H9 (cell line): ENCODE measurements around the gene PDZRN4. TPM values are rescaled to one million over a fixed set of nuclear protein-coding genes. Genes with fewer than 3 reads are reported as not detected.

Experiments
- DNase-seq: peaks from one replicate; pipeline ENCODE4 v3.0.0-alpha.2; 2017
- H2AFZ ChIP-seq: one replicate; pipeline ENCODE4 v1.6.1; 2013; ENCODE audit warnings: mild to moderate bottlenecking, low read length, control low read depth, moderate library complexity
- H2AK5ac ChIP-seq: 2 replicates; pipeline ENCODE4 v1.6.1; 2013; ENCODE audit warnings: low read length, control low read depth, mixed read lengths; ENCODE audit not compliant: insufficient read length
- H2BK120ac ChIP-seq: one replicate; pipeline ENCODE4 v1.6.1; 2013; ENCODE audit warnings: low read depth, mild to moderate bottlenecking, low read length, control low read depth, inconsistent platforms; ENCODE audit not compliant: poor library complexity, severe bottlenecking
- H2BK12ac ChIP-seq: 2 replicates; pipeline ENCODE4 v1.6.1; 2013; ENCODE audit warnings: low read length, control low read depth, mixed read lengths, low read depth; ENCODE audit not compliant: insufficient read length
- H2BK15ac ChIP-seq: 2 replicates; pipeline ENCODE4 v1.6.1; 2013; ENCODE audit warnings: low read depth, low read length, control low read depth
- H2BK20ac ChIP-seq: one replicate; pipeline ENCODE4 v1.6.1; 2013; ENCODE audit warnings: low read depth, mild to moderate bottlenecking, low read length, control low read depth, inconsistent platforms; ENCODE audit not compliant: poor library complexity, severe bottlenecking
- H2BK5ac ChIP-seq: 2 replicates; pipeline ENCODE4 v1.6.1; 2013; ENCODE audit warnings: low read length, control low read depth, mixed read lengths; ENCODE audit not compliant: insufficient read length
- H3K14ac ChIP-seq: 2 replicates; pipeline ENCODE4 v1.6.1; 2013; ENCODE audit warnings: low read length, control low read depth; ENCODE audit not compliant: insufficient read depth
- H3K18ac ChIP-seq: 2 replicates; pipeline ENCODE4 v1.6.1; 2013; ENCODE audit warnings: low read depth, mild to moderate bottlenecking, mixed read lengths, low read length, control low read depth; ENCODE audit not compliant: insufficient read length
- H3K23ac ChIP-seq: 2 replicates; pipeline ENCODE4 v1.6.1; 2013; ENCODE audit warnings: low read length, control low read depth, mixed read lengths, low read depth; ENCODE audit not compliant: insufficient read length
- H3K23me2 ChIP-seq: 2 replicates; pipeline ENCODE4 v1.6.1; 2013; ENCODE audit warnings: low read depth, mild to moderate bottlenecking, mixed read lengths, low read length, control low read depth; ENCODE audit not compliant: insufficient read length, poor library complexity, severe bottlenecking
- H3K27ac ChIP-seq: 2 replicates; pipeline ENCODE4 v1.5.1; 2013; ENCODE audit warnings: low read length, control low read depth, mixed read lengths, low read depth; ENCODE audit not compliant: insufficient read length
- H3K27me3 ChIP-seq: 2 replicates; pipeline ENCODE4 v1.6.1; 2013; ENCODE audit warnings: low read length, control low read depth, inconsistent platforms; ENCODE audit not compliant: insufficient read depth
- H3K4ac ChIP-seq: 2 replicates; pipeline ENCODE4 v1.6.1; 2013; ENCODE audit warnings: low read depth, mild to moderate bottlenecking, control low read depth, inconsistent platforms, low read length, moderate library complexity
- H3K4me1 ChIP-seq: 2 replicates; pipeline ENCODE4 v1.6.1; 2013; ENCODE audit warnings: low read length, control low read depth, inconsistent platforms; ENCODE audit not compliant: insufficient read depth
- H3K4me2 ChIP-seq: 2 replicates; pipeline ENCODE4 v1.6.1; 2013; ENCODE audit warnings: low read length, control low read depth, mixed read lengths; ENCODE audit not compliant: insufficient read length, insufficient read depth
- H3K56ac ChIP-seq: 2 replicates; pipeline ENCODE4 v1.6.1; 2013; ENCODE audit warnings: low read depth, mild to moderate bottlenecking, mixed read lengths, low read length, control low read depth; ENCODE audit not compliant: insufficient read length
- H3K79me1 ChIP-seq: 2 replicates; pipeline ENCODE4 v1.6.1; 2013; ENCODE audit warnings: low read depth, mild to moderate bottlenecking, moderate library complexity, low read length, control low read depth, inconsistent platforms; ENCODE audit not compliant: insufficient read depth, poor library complexity, severe bottlenecking
- H3K79me2 ChIP-seq: 2 replicates; pipeline ENCODE4 v1.6.1; 2013; ENCODE audit warnings: low read length, control low read depth, inconsistent platforms; ENCODE audit not compliant: insufficient read depth
- H3K9ac ChIP-seq: 2 replicates; pipeline ENCODE4 v1.6.1; 2013; ENCODE audit warnings: low read length, control low read depth, mixed read lengths; ENCODE audit not compliant: insufficient read length; ENCODE audit errors: extremely low read depth
- H3K9me3 ChIP-seq: one replicate; pipeline ENCODE4 v1.6.1; 2013; ENCODE audit warnings: low read depth, low read length, inconsistent platforms; ENCODE audit not compliant: control insufficient read depth
- H3T11ph ChIP-seq: one replicate; pipeline ENCODE4 v1.6.1; 2013; ENCODE audit warnings: mild to moderate bottlenecking, low read length, control low read depth, inconsistent platforms
- H4K20me1 ChIP-seq: one replicate; pipeline ENCODE4 v1.6.1; 2013; ENCODE audit not compliant: control insufficient read depth, insufficient read length, insufficient read depth
- H4K5ac ChIP-seq: 2 replicates; pipeline ENCODE4 v1.6.1; 2013; ENCODE audit warnings: low read depth, mild to moderate bottlenecking, mixed read lengths, low read length, control low read depth; ENCODE audit not compliant: insufficient read length
- H4K8ac ChIP-seq: replicated peaks from 2 replicates; pipeline ENCODE4 v1.6.1; 2013; ENCODE audit warnings: low read length, control low read depth, mixed read lengths, low read depth; ENCODE audit not compliant: insufficient read length
- H4K91ac ChIP-seq: 2 replicates; pipeline ENCODE4 v1.6.1; 2013; ENCODE audit warnings: low read depth, mild to moderate bottlenecking, moderate library complexity, mixed read lengths, low read length, control low read depth; ENCODE audit not compliant: insufficient read length
- H3K27ac Mint-ChIP-seq, 3 experiments: 2 replicates in 2 of 3; 3 replicates in 1 of 3; pipeline ENCODE4 v1.8.0; 2020 to 2021; ENCODE audit warnings: mixed read lengths in 3 of 3, mild to moderate bottlenecking in 1 of 3, moderate library complexity in 1 of 3
- H3K27me3 Mint-ChIP-seq: 2 replicates; pipeline ENCODE4 v1.8.0; 2021; ENCODE audit warnings: low read depth, mild to moderate bottlenecking, moderate library complexity, mixed read lengths
- H3K36me3 Mint-ChIP-seq, 3 experiments: 2 replicates in 2 of 3; 3 replicates in 1 of 3; pipeline ENCODE4 v1.8.0; 2020 to 2021; ENCODE audit warnings: low read depth in 3 of 3, mixed read lengths in 3 of 3; ENCODE audit not compliant: insufficient read depth in 1 of 3
- H3K4me1 Mint-ChIP-seq, 2 experiments: 2 replicates each; pipeline ENCODE4 v1.8.0; 2020; ENCODE audit warnings: mixed read lengths in 2 of 2
- H3K4me3 Mint-ChIP-seq, 2 experiments: 2 replicates in 1 of 2; 3 replicates in 1 of 2; pipeline ENCODE4 v1.8.0; 2020 to 2021; ENCODE audit warnings: mild to moderate bottlenecking in 2 of 2, mixed read lengths in 2 of 2, moderate library complexity in 1 of 2
- H3K9me3 Mint-ChIP-seq, 2 experiments: 2 replicates in 1 of 2; 3 replicates in 1 of 2; pipeline ENCODE4 v1.8.0; 2020; ENCODE audit warnings: mild to moderate bottlenecking in 2 of 2, mixed read lengths in 2 of 2, moderate library complexity in 1 of 2
- total RNA-seq: library from RNA; stranded (reverse); gene quantifications from 2 replicates; pipeline ENCODE4 v1.2.1, GENCODE V29; 2021
- TF ChIP-seq, protein P1 (sequence below): fragments of 200-600 bp; sonication (generic); conservative IDR thresholded peaks from 3 replicates; pipeline ENCODE4 v1.8.0; 2021; ENCODE audit warnings: antibody characterized with exemption, mild to moderate bottlenecking

PDZRN4 gene
- total RNA-seq, 1 experiment from 2014 or later, result not detected

DNA sequence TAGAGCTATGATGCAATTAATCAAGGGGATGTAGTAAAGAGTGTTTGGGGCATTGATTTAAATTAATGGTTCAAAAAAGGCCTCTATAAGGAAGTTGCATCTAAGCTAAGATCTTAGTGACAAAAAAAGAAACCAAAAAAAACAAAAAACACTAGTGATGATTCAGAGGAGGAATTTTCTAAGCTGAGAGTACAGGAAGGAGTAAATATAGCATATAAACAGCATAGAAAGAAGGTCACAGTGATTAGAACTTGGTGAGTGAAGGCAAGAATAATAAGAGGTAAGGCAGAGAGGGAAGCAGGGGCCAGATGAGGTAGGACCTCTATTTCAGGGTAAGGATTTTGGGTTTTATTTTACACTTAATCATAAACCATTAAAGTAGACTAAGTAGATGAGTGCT lies 48.0 kb upstream of the PDZRN4 start:
- Histone ChIP-seq H3K9ac (no peak overlapping the region), H2AFZ (no peak overlapping the region), H4K8ac (no peak overlapping the region), H3K23ac (no peak overlapping the region), H3K79me1 (no peaks in the 10 kb centered on the region), H2BK120ac (no peak overlapping the region), H3K4me2 (no peak overlapping the region), H3K56ac (no peak overlapping the region), H3T11ph (no peak overlapping the region), H4K91ac (no peak overlapping the region), H3K14ac (no peak overlapping the region), H3K9me3 (no peaks in the 10 kb centered on the region), H2AK5ac (no peak overlapping the region), H4K20me1 (no peaks in the 10 kb centered on the region), H4K5ac (no peak overlapping the region), H3K27ac (no peak overlapping the region), H2BK5ac (no peak overlapping the region), H3K23me2 (no peaks in the 10 kb centered on the region), H3K18ac (no peak overlapping the region), H3K4ac (no peak overlapping the region), H3K27me3 (no peaks in the 10 kb centered on the region), H3K79me2 (no peaks in the 10 kb centered on the region), H3K4me1 (no peaks in the 10 kb centered on the region), H2BK20ac (no peak overlapping the region), H2BK15ac (no peak overlapping the region), H2BK12ac (no peak overlapping the region)
- no peak overlapping the region for H3K4me3 Mint-ChIP-seq
- peaks cover 2% of the 10 kb centered on the region in 2 experiments; a peak in 2 of 5 replicates for H3K9me3 Mint-ChIP-seq
- H3K36me3 Mint-ChIP-seq, result no peaks in the 10 kb centered on the region
- no peak for DNase-seq
- H3K27me3 Mint-ChIP-seq, result no peaks in the 10 kb centered on the region
- TF ChIP-seq, protein P1, sequence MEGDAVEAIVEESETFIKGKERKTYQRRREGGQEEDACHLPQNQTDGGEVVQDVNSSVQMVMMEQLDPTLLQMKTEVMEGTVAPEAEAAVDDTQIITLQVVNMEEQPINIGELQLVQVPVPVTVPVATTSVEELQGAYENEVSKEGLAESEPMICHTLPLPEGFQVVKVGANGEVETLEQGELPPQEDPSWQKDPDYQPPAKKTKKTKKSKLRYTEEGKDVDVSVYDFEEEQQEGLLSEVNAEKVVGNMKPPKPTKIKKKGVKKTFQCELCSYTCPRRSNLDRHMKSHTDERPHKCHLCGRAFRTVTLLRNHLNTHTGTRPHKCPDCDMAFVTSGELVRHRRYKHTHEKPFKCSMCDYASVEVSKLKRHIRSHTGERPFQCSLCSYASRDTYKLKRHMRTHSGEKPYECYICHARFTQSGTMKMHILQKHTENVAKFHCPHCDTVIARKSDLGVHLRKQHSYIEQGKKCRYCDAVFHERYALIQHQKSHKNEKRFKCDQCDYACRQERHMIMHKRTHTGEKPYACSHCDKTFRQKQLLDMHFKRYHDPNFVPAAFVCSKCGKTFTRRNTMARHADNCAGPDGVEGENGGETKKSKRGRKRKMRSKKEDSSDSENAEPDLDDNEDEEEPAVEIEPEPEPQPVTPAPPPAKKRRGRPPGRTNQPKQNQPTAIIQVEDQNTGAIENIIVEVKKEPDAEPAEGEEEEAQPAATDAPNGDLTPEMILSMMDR, result no peak
- no peak overlapping the region for H3K27ac Mint-ChIP-seq
- H3K4me1 Mint-ChIP-seq, result peaks cover 0 to 2% of the 10 kb centered on the region in 2 experiments; a peak in 1 of 4 replicates
